ENCODE results near the gene TEFM.

DNA sequence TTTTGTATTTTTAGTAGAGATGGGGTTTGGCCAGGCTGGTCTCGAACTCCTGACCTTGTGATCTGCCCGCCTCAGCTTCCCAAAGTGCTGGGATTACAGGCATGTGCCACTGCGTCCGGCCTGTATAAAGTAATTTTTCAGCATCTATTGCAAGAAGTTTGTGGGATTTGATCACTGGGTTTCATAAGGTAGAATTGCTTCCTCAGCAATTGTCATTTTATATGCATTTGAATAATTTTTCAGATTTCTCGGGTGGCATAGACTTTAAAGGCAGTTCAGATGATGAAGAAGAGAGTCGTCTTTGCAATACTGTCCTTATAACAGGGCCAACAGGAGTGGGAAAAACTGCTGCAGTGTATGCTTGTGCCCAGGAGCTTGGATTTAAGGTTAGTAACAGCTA, 37.0 kb downstream of the TEFM start:
- TF ChIP-seq, protein P1, sequence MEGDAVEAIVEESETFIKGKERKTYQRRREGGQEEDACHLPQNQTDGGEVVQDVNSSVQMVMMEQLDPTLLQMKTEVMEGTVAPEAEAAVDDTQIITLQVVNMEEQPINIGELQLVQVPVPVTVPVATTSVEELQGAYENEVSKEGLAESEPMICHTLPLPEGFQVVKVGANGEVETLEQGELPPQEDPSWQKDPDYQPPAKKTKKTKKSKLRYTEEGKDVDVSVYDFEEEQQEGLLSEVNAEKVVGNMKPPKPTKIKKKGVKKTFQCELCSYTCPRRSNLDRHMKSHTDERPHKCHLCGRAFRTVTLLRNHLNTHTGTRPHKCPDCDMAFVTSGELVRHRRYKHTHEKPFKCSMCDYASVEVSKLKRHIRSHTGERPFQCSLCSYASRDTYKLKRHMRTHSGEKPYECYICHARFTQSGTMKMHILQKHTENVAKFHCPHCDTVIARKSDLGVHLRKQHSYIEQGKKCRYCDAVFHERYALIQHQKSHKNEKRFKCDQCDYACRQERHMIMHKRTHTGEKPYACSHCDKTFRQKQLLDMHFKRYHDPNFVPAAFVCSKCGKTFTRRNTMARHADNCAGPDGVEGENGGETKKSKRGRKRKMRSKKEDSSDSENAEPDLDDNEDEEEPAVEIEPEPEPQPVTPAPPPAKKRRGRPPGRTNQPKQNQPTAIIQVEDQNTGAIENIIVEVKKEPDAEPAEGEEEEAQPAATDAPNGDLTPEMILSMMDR (IDR thresholded peaks at IDR 0.05): no peak
- TF ChIP-seq EZH2 (IDR thresholded peaks at IDR 0.05): no peak
- TF ChIP-seq EZH2phosphoT487 (IDR thresholded peaks at IDR 0.05): no peak
